ENCODE measurements around the gene CRTAP.
"Not testable (repeated sequence)": the region's sequence is repeated elsewhere in the genome, so short reads cannot be mapped to it uniquely, and the experiment has no call there.

The CRTAP gene

GRCh38 chr3:33113772-33114621, at the start of gene CRTAP:
Gene CRTAP, plus strand, starts transcription at chr3:33114014. Its CDS starts 64 bp downstream, at chr3:33114078.
- peak; percentile 95 for DNase-seq

- DNase-seq = no peak
These were observed 48.9 kb upstream of the CRTAP start for GRCh38 chr3:33064929-33065328.

- peak; percentile 44 for DNase-seq
These were observed 46.3 kb upstream of the CRTAP start for GRCh38 chr3:33067484-33067883.

GRCh38 chr3:33069862-33070261, 44.0 kb upstream of the CRTAP start:
- DNase-seq = peak; percentile 19

- no peak for DNase-seq
These were observed 42.6 kb upstream of the CRTAP start for GRCh38 chr3:33071181-33071580.

GRCh38 chr3:33071946-33072345, 41.9 kb upstream of the CRTAP start:
- no peak for DNase-seq

- DNase-seq = peak; percentile 66
These were observed 39.4 kb upstream of the CRTAP start for GRCh38 chr3:33074217-33075067.

- DNase-seq = peak; percentile 62
These were observed 37.8 kb upstream of the CRTAP start for GRCh38 chr3:33075995-33076394.

- DNase-seq = no peak
These were observed 36.9 kb upstream of the CRTAP start for GRCh38 chr3:33076952-33077351.

GRCh38 chr3:33077976-33078375, 35.8 kb upstream of the CRTAP start:
- no peak for DNase-seq

- DNase-seq = not testable (repeated sequence)
These were observed 34.0 kb upstream of the CRTAP start for GRCh38 chr3:33079813-33080212.

GRCh38 chr3:33081812-33082211, 32.0 kb upstream of the CRTAP start:
- DNase-seq = no peak

- DNase-seq = no peak
These were observed 29.9 kb upstream of the CRTAP start for GRCh38 chr3:33083958-33084357.

- no peak for DNase-seq
These were observed 25.1 kb upstream of the CRTAP start for GRCh38 chr3:33088691-33089090.

GRCh38 chr3:33089515-33089914, 24.3 kb upstream of the CRTAP start:
- no peak for DNase-seq

- DNase-seq = no peak
These were observed 22.1 kb upstream of the CRTAP start for GRCh38 chr3:33091746-33092145.

GRCh38 chr3:33092496-33093254, 21.1 kb upstream of the CRTAP start:
- DNase-seq = no peak

GRCh38 chr3:33093847-33094246, 20.0 kb upstream of the CRTAP start:
- DNase-seq = no peak

GRCh38 chr3:33095436-33095835, 18.4 kb upstream of the CRTAP start:
- DNase-seq = no peak

- DNase-seq = peak; percentile 39
These were observed 17.5 kb upstream of the CRTAP start for GRCh38 chr3:33096093-33096868.

- DNase-seq = peak; percentile 6
These were observed 14.6 kb upstream of the CRTAP start for GRCh38 chr3:33099109-33099645.

GRCh38 chr3:33099701-33100100, 14.1 kb upstream of the CRTAP start:
- DNase-seq = no peak

Data from fibroblast of skin of right biceps (primary cell).